Peyer's patch (tissue), 4 donors: ENCODE results near the gene RIC3. TPM values are rescaled to one million over a fixed set of nuclear protein-coding genes. Genes with fewer than 3 reads are reported as not detected.

Experiments used
- DNase-seq, 3 donors: peaks; one replicate each; pipeline ENCODE4 v3.0.0-alpha.2; 2017 to 2019
- H3K27ac ChIP-seq, 4 donors: fragments of 200-600 bp; sonication (generic); one replicate each; pipeline ENCODE4 v1.5.1; 2016 to 2019
- H3K27me3 ChIP-seq, 2 donors: fragments of 200-600 bp; sonication (generic); one replicate each; pipeline ENCODE4 v1.5.1; 2019
- H3K36me3 ChIP-seq, 3 donors: fragments of 200-600 bp; sonication (generic); one replicate each; pipeline ENCODE4 v1.5.1; 2016 to 2019
- H3K4me1 ChIP-seq, 4 donors: fragments of 200-600 bp; sonication (generic); one replicate each; pipeline ENCODE4 v1.5.1; 2016 to 2019
- H3K4me3 ChIP-seq, 4 donors: fragments of 200-600 bp; sonication (generic); 1 replicate in 3 of 4; 2 replicates in 1 of 4; pipeline ENCODE4 v1.5.1; 2016 to 2019; ENCODE audit warnings: mild to moderate bottlenecking in 1 of 4
- H3K9me3 ChIP-seq, 4 donors: fragments of 200-600 bp; sonication (generic); one replicate each; pipeline ENCODE4 v1.5.1; 2016 to 2019; ENCODE audit warnings: mild to moderate bottlenecking in 1 of 4
- CTCF ChIP-seq, 6 experiments: fragments of 450-650 bp in 4 of 6; fragments of 200-600 bp in 2 of 6; sonication (generic) in 1 of 6; IDR thresholded peaks; one replicate each; pipeline ENCODE4 v1.5.1; 2017 to 2019; ENCODE audit warnings: antibody characterized with exemption in 6 of 6, mild to moderate bottlenecking in 3 of 6, moderate library complexity in 1 of 6
- POLR2A ChIP-seq, 2 donors: fragments of 450-650 bp; IDR thresholded peaks; one replicate each; pipeline ENCODE4 v1.5.1; 2017; ENCODE audit warnings: antibody characterized with exemption in 2 of 2, mild to moderate bottlenecking in 2 of 2, moderate library complexity in 2 of 2
- total RNA-seq, 4 donors: library from RNA; depleted of rRNA; stranded (reverse); fragments of >200 nt; gene quantifications; one replicate each; pipeline ENCODE4 v1.1.0, GENCODE V29; 2016

RIC3 gene
- total RNA-seq, 4 donors from 2014 or later: 2.8 to 26.4 (median 4.9) TPM

DNA sequence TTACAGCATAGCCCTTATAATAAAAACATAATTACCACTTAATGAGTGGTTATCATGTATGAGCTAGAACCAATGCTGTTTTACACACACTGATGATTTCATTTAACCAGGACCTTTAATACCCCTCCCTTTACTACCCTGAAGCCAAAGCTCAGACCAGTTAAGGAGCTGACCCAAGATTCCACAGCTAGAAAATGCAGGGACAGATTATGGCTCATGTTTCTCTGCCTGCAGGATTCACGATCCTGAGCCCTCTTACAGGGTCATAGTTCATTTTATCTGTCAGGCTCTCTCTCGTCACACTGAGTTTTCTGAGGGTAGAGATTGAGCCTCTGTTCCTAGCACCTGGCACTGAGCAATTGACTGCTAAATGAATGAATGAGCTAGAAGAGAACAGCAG lies 60.4 kb downstream of the RIC3 start:
- DNase-seq: no peak
- no peaks in the 10 kb centered on the region for H3K27me3 ChIP-seq
- no peak for TF ChIP-seq POLR2A (IDR thresholded peaks at IDR 0.05)
- no peak for TF ChIP-seq CTCF (IDR thresholded peaks at IDR 0.05)
- no peaks in the 10 kb centered on the region for H3K36me3 ChIP-seq
- H3K9me3 ChIP-seq: no peaks in the 10 kb centered on the region
- no peak overlapping the region for H3K27ac ChIP-seq
- no peak overlapping the region for H3K4me3 ChIP-seq
- H3K4me1 ChIP-seq: no peaks in the 10 kb centered on the region

GRCh38 chr11:8107642-8108041 lies 61.2 kb downstream of the RIC3 start:
- TF ChIP-seq CTCF (IDR thresholded peaks at IDR 0.05) (no peak), POLR2A (IDR thresholded peaks at IDR 0.05) (no peak)
- Histone ChIP-seq H3K4me3 (no peak overlapping the region), H3K27me3 (no peaks in the 10 kb centered on the region), H3K36me3 (no peaks in the 10 kb centered on the region), H3K9me3 (no peaks in the 10 kb centered on the region), H3K27ac (no peak overlapping the region), H3K4me1 (no peaks in the 10 kb centered on the region)
- DNase-seq: no peak

DNA sequence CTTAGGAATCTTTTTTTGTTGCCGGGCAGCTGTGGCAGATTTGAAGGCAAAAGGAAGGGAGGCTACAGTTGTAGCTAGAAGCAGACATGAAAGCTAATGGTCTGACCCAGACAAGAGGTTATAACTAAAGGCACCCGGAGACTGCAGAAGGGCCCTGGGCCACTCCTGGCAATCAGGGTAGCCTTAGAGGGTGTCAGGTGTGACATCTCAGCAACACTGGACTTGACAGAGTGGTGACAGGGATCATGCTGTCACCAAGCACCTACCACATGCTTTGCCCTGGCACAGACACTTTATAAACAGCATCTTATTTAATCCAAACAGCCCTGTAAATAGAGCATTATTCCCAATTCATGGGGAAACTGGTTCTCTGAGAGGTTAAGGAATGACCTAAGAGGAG lies 62.1 kb downstream of the RIC3 start:
- Histone ChIP-seq H3K4me3 (no peak overlapping the region), H3K27me3 (no peaks in the 10 kb centered on the region), H3K27ac (no peak overlapping the region), H3K36me3 (peaks cover 0 to 4% (median 0%) of the 10 kb centered on the region in 3 donors), H3K4me1 (no peaks in the 10 kb centered on the region), H3K9me3 (no peaks in the 10 kb centered on the region)
- TF ChIP-seq CTCF (IDR thresholded peaks at IDR 0.05) (no peak), POLR2A (IDR thresholded peaks at IDR 0.05) (no peak)
- DNase-seq: no peak

DNA sequence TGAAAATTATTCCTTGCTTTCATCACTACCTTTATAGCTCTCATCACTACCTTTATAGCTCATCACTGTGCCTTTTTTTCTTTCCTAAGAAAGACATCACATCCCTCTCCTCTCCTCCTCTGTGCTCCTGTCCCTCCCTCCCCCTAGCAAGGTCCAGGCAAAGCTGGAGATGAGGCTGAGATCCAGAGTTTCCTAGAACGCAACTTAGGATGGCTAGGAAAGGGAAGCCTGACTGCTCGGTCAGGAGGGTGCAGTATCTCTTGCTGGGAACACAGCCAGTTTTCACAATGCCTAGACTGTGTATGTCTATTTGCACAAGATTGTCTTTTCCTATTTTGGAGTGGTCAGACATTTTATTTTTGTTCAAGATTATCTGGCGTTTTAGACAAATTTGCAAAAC lies 63.2 kb downstream of the RIC3 start:
- H3K36me3 ChIP-seq: peaks cover 0 to 9% (median 0%) of the 10 kb centered on the region in 3 donors

DNA sequence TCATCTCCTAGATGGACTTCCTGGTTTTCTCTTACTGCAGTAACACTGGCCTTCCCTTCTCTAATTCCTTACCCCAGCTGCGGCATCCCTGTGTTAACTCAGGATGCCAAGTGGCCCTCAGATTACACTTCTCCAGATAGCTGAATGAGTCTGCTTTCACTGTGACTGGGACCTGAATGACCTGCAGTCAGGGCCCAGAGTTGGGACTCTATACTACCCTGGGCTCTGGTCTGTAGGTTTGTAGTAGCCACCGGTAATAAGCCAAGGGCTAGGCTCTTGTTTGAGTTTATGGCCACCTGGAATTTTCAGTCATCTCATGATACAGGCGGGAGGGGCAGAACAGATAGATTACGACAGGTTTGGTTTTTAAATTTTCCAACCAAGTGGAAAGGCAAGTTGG lies 63.7 kb downstream of the RIC3 start:
- Histone ChIP-seq H3K4me3 (no peak overlapping the region), H3K36me3 (peaks cover 0 to 9% (median 0%) of the 10 kb centered on the region in 3 donors), H3K4me1 (no peaks in the 10 kb centered on the region), H3K27me3 (no peaks in the 10 kb centered on the region), H3K9me3 (no peaks in the 10 kb centered on the region), H3K27ac (no peak overlapping the region)
- DNase-seq: no peak
- TF ChIP-seq CTCF (IDR thresholded peaks at IDR 0.05) (no peak), POLR2A (IDR thresholded peaks at IDR 0.05) (no peak)

More for the DNA sequence above, 63.2 kb downstream of the RIC3 start:
- no peaks in the 10 kb centered on the region for H3K27me3 ChIP-seq
- no peak for DNase-seq
- TF ChIP-seq CTCF (IDR thresholded peaks at IDR 0.05) (no peak), POLR2A (IDR thresholded peaks at IDR 0.05) (no peak)
- no peak overlapping the region for H3K27ac ChIP-seq
- H3K9me3 ChIP-seq: no peaks in the 10 kb centered on the region
- H3K4me1 ChIP-seq: no peaks in the 10 kb centered on the region
- no peak overlapping the region for H3K4me3 ChIP-seq

GRCh38 chr11:8103909-8104308 lies 64.9 kb downstream of the RIC3 start:
- Histone ChIP-seq H3K27ac (no peak overlapping the region), H3K4me3 (no peak overlapping the region), H3K9me3 (no peaks in the 10 kb centered on the region), H3K4me1 (no peaks in the 10 kb centered on the region), H3K27me3 (no peaks in the 10 kb centered on the region), H3K36me3 (peaks cover 0 to 9% (median 0%) of the 10 kb centered on the region in 3 donors)
- TF ChIP-seq POLR2A (IDR thresholded peaks at IDR 0.05) (no peak), CTCF (IDR thresholded peaks at IDR 0.05) (no peak)
- no peak for DNase-seq
